ENCODE data around the gene C18orf63.

Gene C18orf63

GRCh38 chr18:74381621-74382295 is 66.1 kb downstream of the C18orf63 start:
- DNase-seq, result no peak

- no peak for DNase-seq
Measured at GRCh38 chr18:74382481-74383017, 66.9 kb downstream of the C18orf63 start.

GRCh38 chr18:74387383-74387782 is 71.7 kb downstream of the C18orf63 start:
- no peak for DNase-seq

GRCh38 chr18:74388227-74388626 is 72.6 kb downstream of the C18orf63 start:
- no peak for DNase-seq

- DNase-seq, result no peak
Measured at GRCh38 chr18:74389171-74389927, 73.7 kb downstream of the C18orf63 start.

- DNase-seq, result no peak
Measured at GRCh38 chr18:74389991-74390390, 74.4 kb downstream of the C18orf63 start.

GRCh38 chr18:74390900-74391299 is 75.3 kb downstream of the C18orf63 start:
- no peak for DNase-seq

GRCh38 chr18:74392323-74392722 is 76.7 kb downstream of the C18orf63 start:
- no peak for DNase-seq

GRCh38 chr18:74395006-74395405 is 79.4 kb downstream of the C18orf63 start:
- no peak for DNase-seq

GRCh38 chr18:74395648-74396154 is 80.1 kb downstream of the C18orf63 start:
- no peak for DNase-seq

- DNase-seq, result no peak
Measured at GRCh38 chr18:74396171-74397169, 80.8 kb downstream of the C18orf63 start.

- DNase-seq, result no peak
Measured at GRCh38 chr18:74397572-74397971, 81.9 kb downstream of the C18orf63 start.

GRCh38 chr18:74399091-74399887 is 83.7 kb downstream of the C18orf63 start:
- DNase-seq, result no peak

GRCh38 chr18:74400813-74401212 is 85.2 kb downstream of the C18orf63 start:
- DNase-seq, result no peak

- no peak for DNase-seq
Measured at GRCh38 chr18:74402806-74403433, 87.3 kb downstream of the C18orf63 start.

GRCh38 chr18:74407888-74408287 is 92.2 kb downstream of the C18orf63 start:
- DNase-seq, result no peak
